Measurements from ENCODE around the gene CLTB.
"Not testable (repeated sequence)": the region's sequence is repeated elsewhere in the genome, so short reads cannot be mapped to it uniquely, and the experiment has no call there.

CLTB gene

GRCh38 chr5:176426876-176427275, 10.5 kb upstream of the CLTB start:
- ATAC-seq = no peak

- ATAC-seq = no peak
These were observed 9.5 kb upstream of the CLTB start for GRCh38 chr5:176425791-176426190.

- no peak for ATAC-seq
These were observed 8.8 kb upstream of the CLTB start for GRCh38 chr5:176425138-176425537.

GRCh38 chr5:176424181-176424580, 7.8 kb upstream of the CLTB start:
- ATAC-seq = no peak

DNA sequence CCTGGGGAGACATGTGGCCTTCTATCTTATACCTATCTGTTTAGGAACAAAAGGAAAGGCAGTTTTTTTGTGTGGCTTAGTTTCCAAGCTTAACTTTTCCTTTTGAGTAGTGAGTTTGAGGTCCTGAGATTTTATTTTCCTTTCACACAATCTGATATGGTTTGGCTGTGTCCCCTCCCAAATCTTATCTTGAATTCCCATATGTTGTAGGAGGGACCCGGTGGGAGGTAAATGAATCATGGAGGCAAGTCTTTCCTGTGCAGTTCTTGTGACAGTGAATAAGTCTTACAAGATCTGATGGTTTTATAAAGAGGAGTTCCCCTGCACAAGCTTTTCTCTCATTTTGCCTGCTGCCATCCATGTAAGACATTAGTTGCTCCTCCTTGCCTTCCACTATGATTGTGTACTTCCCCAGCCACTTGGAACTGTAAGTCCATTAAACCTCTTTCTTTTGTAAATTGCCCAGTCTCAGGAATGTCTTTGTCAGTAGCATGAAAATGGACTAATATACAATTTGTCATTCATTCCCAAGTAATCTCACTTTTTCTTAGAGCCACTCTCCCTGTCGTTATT, 4.7 kb upstream of the CLTB start:
- no peak for ATAC-seq

GRCh38 chr5:176420086-176420485, 3.7 kb upstream of the CLTB start:
- ATAC-seq = no peak

DNA sequence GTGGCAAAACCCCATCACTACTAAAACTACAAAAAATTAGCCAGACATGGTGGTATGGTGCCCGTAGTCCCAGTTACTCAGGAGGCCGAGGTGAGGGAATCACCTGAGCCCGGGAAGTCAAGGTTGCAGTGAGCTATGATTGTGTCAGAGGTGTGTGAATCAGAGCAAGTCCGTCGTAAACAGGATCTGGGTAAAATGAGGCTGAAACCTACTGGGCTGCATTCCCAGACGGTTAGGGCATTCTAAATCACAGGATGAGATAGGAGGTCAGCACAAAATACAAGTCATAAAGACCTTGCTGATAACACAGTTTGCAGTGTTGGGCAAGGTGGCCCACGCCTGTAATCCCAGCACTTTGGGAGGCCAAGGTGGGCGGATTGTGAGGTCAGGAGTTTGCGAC, 1.9 kb upstream of the CLTB start:
- ATAC-seq = no peak

DNA sequence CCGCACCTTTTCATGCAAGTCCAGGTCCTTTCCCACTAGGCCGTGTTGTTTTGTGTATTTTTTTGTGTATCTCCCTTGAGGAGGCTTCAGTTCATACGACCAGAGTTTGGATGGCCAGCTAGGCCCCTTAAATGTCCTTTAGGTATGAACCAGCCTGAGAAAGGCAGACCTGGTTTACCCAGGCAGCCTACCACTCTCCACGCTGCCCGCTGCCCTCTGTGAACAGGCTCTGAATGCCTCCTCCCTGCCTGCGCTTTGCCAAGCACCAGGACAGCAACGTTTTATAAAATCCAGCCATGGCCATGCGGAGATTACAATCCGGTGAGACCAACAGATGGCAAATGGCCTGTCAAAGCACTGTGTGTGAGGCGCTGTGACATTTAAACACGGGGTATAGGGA, 626 bp upstream of the CLTB start:
- ATAC-seq = no peak

- ATAC-seq = no peak
These were observed 943 bp downstream of the CLTB start for GRCh38 chr5:176415240-176415951.

DNA sequence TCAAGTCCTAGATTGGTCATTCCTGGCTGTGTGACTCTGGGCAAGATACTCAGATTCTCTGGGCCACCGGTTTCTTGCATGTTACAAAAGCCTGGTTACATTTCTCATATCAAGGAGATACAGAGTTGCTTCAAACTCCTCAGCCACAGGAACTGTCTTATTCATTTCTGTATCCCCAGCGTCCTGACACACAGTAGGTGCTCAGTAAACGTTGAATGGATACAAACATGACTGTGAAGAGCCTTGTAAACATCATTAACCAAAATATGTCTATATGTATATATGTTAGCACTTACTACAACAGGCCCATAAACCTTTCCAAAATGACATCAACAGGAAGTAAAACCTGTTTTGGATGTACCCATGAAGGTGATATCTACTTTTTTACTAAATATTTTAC, 1.6 kb downstream of the CLTB start:
- ATAC-seq = no peak

DNA sequence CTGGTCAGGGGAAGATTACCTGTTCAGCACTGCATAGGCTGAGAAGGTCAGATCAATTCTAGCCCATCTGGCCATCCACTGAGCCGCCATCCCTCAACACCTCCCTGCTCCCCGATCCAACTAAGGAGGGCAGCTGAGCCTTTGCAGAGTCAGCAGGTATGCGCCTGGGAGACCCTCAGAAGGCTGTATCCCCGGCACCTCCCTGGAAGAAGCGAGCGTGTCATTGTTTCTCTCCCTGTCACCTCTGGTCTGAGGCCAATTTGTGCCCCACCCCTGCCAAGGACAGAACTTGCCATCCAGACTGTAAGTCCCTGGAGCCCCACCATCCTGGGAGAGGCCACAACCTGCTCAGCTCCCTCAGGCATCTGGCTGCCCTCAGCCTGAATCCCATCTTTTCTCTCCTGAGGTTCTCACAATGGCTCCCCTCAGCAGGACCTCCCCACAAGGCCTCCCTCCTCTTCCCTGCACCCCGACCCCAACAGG, 2.6 kb downstream of the CLTB start:
- no peak for ATAC-seq

- no peak for ATAC-seq
These were observed 3.1 kb downstream of the CLTB start for GRCh38 chr5:176413255-176413565.

DNA sequence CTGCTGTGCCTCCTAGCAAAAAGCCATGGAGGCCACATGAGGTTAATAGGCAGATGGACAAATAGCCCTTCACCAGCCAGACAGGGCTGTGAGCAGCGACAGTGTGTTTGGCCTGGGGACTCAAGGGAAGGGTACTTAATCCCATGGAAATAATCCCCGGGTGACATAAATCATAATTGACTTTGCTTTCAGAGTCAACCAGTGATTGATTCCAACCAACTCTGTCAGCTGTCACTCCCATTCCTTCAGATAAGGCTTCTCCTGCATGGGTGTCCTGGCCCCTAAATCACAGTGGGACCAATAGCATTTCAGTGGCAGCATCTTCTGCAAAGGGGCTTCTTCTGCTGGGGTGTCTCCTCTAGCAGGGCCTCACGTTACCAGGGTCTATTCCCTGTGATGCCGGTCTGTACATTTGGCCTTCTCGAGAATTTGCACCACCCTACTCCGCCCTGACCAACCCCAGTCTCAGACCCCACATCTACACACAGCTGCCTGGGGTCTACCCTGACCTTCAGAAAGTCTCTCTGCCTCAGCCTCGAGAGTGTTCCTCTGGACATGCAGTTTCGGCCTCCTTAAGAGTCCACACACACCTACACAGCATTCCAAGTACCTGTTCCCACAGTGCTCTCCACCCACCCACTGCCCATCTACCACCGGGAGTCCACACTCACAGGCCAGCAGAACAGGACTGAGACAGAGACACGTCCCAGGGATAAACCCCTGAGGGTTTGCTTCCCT, 3.7 kb downstream of the CLTB start:
- ATAC-seq = no peak

GRCh38 chr5:176410486-176411180, 5.7 kb downstream of the CLTB start:
- ATAC-seq = no peak

- ATAC-seq = no peak
These were observed 6.6 kb downstream of the CLTB start for GRCh38 chr5:176409765-176410164.

GRCh38 chr5:176408590-176408989, 7.7 kb downstream of the CLTB start:
- ATAC-seq = no peak

DNA sequence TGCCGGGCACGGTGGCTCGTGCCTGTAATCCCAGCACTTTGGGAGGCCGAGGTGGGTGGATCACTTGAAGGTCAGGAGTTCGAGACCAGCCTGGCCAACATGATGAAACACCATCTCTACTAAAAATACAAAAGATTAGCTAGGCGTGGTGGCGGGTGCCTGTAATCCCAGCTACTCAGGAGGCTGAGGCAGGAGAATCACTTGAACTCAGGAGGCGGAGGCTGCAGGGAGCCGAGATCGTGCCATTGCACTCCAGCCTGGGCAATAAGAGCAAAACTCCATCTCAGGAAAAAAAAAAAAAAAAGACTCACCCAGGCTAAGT, 8.1 kb downstream of the CLTB start:
- not testable (repeated sequence) for ATAC-seq

- ATAC-seq = no peak
These were observed 8.7 kb downstream of the CLTB start for GRCh38 chr5:176407456-176408251.

- no peak for ATAC-seq
These were observed 9.8 kb downstream of the CLTB start for GRCh38 chr5:176406436-176407052.

DNA sequence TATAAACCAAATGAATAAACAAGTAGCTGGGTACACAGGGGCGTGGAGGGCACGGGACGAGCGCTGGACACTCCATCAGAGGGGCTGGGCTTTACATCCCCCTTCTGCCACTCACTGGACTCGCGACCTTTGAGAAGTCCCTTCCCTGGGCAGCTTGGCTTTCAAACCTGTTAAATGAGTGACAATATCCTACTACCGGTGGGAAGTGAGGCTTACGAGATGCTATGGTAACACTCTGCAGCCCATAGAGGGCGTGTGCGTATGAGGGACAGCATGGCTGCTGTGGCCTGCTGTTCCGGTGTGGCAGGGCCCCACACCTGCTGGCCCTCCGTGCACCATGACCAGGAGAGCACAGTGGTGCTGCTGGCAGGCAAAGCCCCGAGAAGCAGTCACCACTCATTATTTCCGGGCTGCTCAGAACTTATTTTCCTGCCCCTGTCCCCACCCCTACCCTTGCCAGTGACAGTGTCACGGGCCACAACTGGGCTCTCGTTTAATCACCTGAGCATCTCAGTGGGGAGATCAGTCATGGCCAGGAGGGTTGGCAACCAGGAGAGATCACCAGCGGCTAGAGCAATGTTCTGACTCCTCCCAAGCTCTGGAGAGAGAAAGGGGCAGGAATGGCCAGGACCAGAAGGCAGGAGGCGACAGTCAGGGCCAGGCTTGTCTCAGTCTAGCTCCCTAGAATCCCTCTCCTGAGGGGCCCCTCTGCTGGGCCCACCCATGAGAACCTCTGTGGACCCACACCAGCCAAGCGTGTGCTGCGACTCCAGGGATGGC, 10.5 kb downstream of the CLTB start:
- no peak for ATAC-seq
